Liver (tissue), 9 donors: Measurements from ENCODE around the gene SLC26A11. TPM values are rescaled to one million over a fixed set of nuclear protein-coding genes. Genes with fewer than 3 reads are reported as not detected.

Experiments
- DNase-seq: peaks from one replicate; pipeline ENCODE4 v3.0.0-alpha.2; 2017; ENCODE audit warnings: low spot score
- H3K27ac ChIP-seq, 2 donors: one replicate each; pipeline ENCODE4 v1.7.0; 2013; ENCODE audit warnings: inconsistent platforms in 2 of 2, low read length in 2 of 2, control low read depth in 1 of 2, low read depth in 1 of 2, mild to moderate bottlenecking in 1 of 2
- H3K27me3 ChIP-seq, 4 donors: one replicate each; pipeline versions ENCODE4 v1.6.1 to v1.7.0; 2013; ENCODE audit warnings: low read length in 3 of 4, inconsistent platforms in 1 of 4, mild to moderate bottlenecking in 1 of 4, moderate library complexity in 1 of 4; ENCODE audit not compliant: control insufficient read depth in 4 of 4, insufficient read depth in 4 of 4
- H3K36me3 ChIP-seq, 4 donors: one replicate each; pipeline versions ENCODE4 v1.6.1 to v1.7.0; 2013; ENCODE audit warnings: low read length in 3 of 4, mild to moderate bottlenecking in 3 of 4, low read depth in 1 of 4, moderate library complexity in 1 of 4; ENCODE audit not compliant: control insufficient read depth in 4 of 4, insufficient read depth in 3 of 4
- H3K4me1 ChIP-seq, 4 donors: one replicate each; pipeline versions ENCODE4 v1.6.1 to v1.7.0; 2013; ENCODE audit warnings: low read length in 3 of 4, mild to moderate bottlenecking in 3 of 4, moderate library complexity in 1 of 4; ENCODE audit not compliant: control insufficient read depth in 4 of 4, insufficient read depth in 4 of 4
- H3K4me3 ChIP-seq, 3 donors: one replicate each; pipeline versions ENCODE4 v1.6.1 to v1.7.0; 2013; ENCODE audit warnings: low read length in 3 of 3, control low read depth in 1 of 3, low read depth in 1 of 3, mild to moderate bottlenecking in 1 of 3
- H3K9ac ChIP-seq, 2 donors: one replicate each; pipeline ENCODE4 v1.7.0; 2013; ENCODE audit warnings: low read length in 2 of 2, mild to moderate bottlenecking in 2 of 2, moderate library complexity in 2 of 2, control low read depth in 1 of 2, low read depth in 1 of 2
- H3K9me3 ChIP-seq, 4 donors: one replicate each; pipeline versions ENCODE4 v1.6.1 to v1.7.0; 2013; ENCODE audit warnings: low read length in 3 of 4; ENCODE audit not compliant: control insufficient read depth in 4 of 4
- EGR1 ChIP-seq, 2 donors: IDR thresholded peaks; 2 replicates each; pipeline ENCODE4 v1.6.1; 2016 to 2018; ENCODE audit warnings: antibody characterized with exemption in 2 of 2, low read depth in 2 of 2
- FOXA1 ChIP-seq: IDR thresholded peaks from 2 replicates; pipeline ENCODE4 v1.6.1; 2016; ENCODE audit warnings: antibody characterized with exemption
- FOXA2 ChIP-seq: IDR thresholded peaks from 2 replicates; pipeline ENCODE4 v1.6.1; 2016; ENCODE audit warnings: antibody characterized with exemption
- GABPA ChIP-seq, 2 donors: IDR thresholded peaks in 1 of 2; conservative IDR thresholded peaks in 1 of 2; 2 replicates each; pipeline ENCODE4 v1.6.1; 2016; ENCODE audit warnings: antibody characterized with exemption in 2 of 2, mild to moderate bottlenecking in 1 of 2, moderate library complexity in 1 of 2
- HNF4A ChIP-seq, 2 donors: conservative IDR thresholded peaks; 2 replicates each; pipeline ENCODE4 v1.6.1; 2016; ENCODE audit warnings: antibody characterized with exemption in 2 of 2, mild to moderate bottlenecking in 2 of 2
- HNF4G ChIP-seq: IDR thresholded peaks from 2 replicates; pipeline ENCODE4 v1.6.1; 2016; ENCODE audit warnings: antibody characterized with exemption
- JUND ChIP-seq, 2 donors: IDR thresholded peaks; 2 replicates each; pipeline ENCODE4 v1.6.1; 2016; ENCODE audit warnings: antibody characterized with exemption in 2 of 2
- NR2F2 ChIP-seq: IDR thresholded peaks from 2 replicates; pipeline ENCODE4 v1.6.1; 2016; ENCODE audit warnings: antibody characterized with exemption
- RAD21 ChIP-seq, 2 donors: IDR thresholded peaks; 2 replicates each; pipeline ENCODE4 v1.6.1; 2016; ENCODE audit warnings: antibody characterized with exemption in 2 of 2, mild to moderate bottlenecking in 2 of 2
- RXRA ChIP-seq, 2 donors: IDR thresholded peaks; 2 replicates each; pipeline ENCODE4 v1.6.1; 2017 to 2018; ENCODE audit warnings: antibody characterized with exemption in 2 of 2, mild to moderate bottlenecking in 1 of 2
- TAF1 ChIP-seq: conservative IDR thresholded peaks from 2 replicates; pipeline ENCODE4 v1.6.1; 2016; ENCODE audit warnings: antibody characterized with exemption, mild to moderate bottlenecking
- YY1 ChIP-seq: IDR thresholded peaks from 2 replicates; pipeline ENCODE4 v1.6.1; 2016; ENCODE audit warnings: antibody characterized with exemption, mild to moderate bottlenecking
- WGBS: extraction: QIAGEN DNeasy Blood & Tissue Kit; methylation state at CpG from one replicate; pipeline ENCODE4 v1.1.7; 2013; 5-methylcytosine and 5-hydroxymethylcytosine counted together
- polyA plus RNA-seq, 2 donors: library from polyadenylated mRNA; stranded (reverse) in 1 of 2; unstranded in 1 of 2; fragments of 200-250 nt in 1 of 2; fragments of >200 nt in 1 of 2; fragmentation: Nextera tagmentation in 1 of 2; extraction: Ambion mirVana in 1 of 2; gene quantifications; one replicate each; pipeline versions ENCODE4 v1.2.1 to v1.2.3, GENCODE V29; 2013 to 2015
- total RNA-seq, 2 donors: library from RNA; depleted of rRNA; stranded (reverse); fragments of >200 nt; gene quantifications; one replicate each; pipeline ENCODE4 v1.2.3, GENCODE V29; 2014
- TF ChIP-seq, protein P1 (sequence below): IDR thresholded peaks from 2 replicates; pipeline ENCODE4 v1.6.1; 2016; ENCODE audit warnings: antibody characterized with exemption
- TF ChIP-seq, protein P2 (sequence below): IDR thresholded peaks from 2 replicates; pipeline ENCODE4 v1.6.1; 2016; ENCODE audit warnings: antibody characterized with exemption
- TF ChIP-seq, protein P3 (sequence below): IDR thresholded peaks from 2 replicates; pipeline ENCODE4 v1.6.1; 2016; ENCODE audit warnings: antibody characterized with exemption
- donor health status: healthy.
- donor health status: healthy.
- donor health status: healthy.
- donor health status: healthy.
- donor health status: healthy.

The SLC26A11 gene
- total and polyA plus RNA-seq, 4 donors: 3.3 to 8.2 (median 5.6) TPM

DNA sequence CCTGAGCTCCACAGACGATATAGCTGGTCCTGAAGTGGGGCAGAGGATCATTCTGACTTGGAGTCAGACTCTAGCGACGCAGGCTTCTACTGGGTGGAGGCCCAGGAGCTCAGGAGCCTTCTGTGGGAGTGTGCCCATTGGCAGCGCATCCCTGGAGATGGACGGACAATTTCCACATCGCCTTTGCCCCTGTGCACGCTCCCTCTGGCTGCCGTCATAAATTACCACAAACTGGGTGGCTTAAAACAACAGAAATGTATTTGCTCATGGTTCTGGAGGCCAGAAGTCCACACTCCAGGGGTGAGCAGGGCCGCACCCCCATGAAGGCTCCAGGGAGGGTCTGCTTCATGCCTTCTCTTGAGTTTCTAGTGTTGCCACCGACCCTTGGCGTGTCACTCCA, 43.5 kb upstream of the SLC26A11 start:
- Histone ChIP-seq H3K4me1 (no peaks in the 10 kb centered on the region), H3K9me3 (no peaks in the 10 kb centered on the region), H3K4me3 (no peak overlapping the region), H3K27me3 (no peaks in the 10 kb centered on the region), H3K9ac (no peak overlapping the region), H3K27ac (no peak overlapping the region), H3K36me3 (no peaks in the 10 kb centered on the region)
- DNase-seq: no peak
- TF ChIP-seq JUND (IDR thresholded peaks at IDR 0.05) (no peak), YY1 (no peak), RXRA (IDR thresholded peaks at IDR 0.05) (no peak), TAF1 (no peak), FOXA1 (no peak), HNF4G (no peak), NR2F2 (no peak), RAD21 (IDR thresholded peaks at IDR 0.05) (no peak), GABPA (IDR thresholded peaks at IDR 0.05 in 1 of 2, conservative IDR thresholded peaks at IDR 0.05 in 1 of 2) (no peak), HNF4A (conservative IDR thresholded peaks at IDR 0.05) (no peak)
- TF ChIP-seq, protein P1, sequence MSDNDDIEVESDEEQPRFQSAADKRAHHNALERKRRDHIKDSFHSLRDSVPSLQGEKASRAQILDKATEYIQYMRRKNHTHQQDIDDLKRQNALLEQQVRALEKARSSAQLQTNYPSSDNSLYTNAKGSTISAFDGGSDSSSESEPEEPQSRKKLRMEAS: no peak
- TF ChIP-seq, protein P2, sequence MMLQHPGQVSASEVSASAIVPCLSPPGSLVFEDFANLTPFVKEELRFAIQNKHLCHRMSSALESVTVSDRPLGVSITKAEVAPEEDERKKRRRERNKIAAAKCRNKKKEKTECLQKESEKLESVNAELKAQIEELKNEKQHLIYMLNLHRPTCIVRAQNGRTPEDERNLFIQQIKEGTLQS: no peak
- TF ChIP-seq, protein P3, sequence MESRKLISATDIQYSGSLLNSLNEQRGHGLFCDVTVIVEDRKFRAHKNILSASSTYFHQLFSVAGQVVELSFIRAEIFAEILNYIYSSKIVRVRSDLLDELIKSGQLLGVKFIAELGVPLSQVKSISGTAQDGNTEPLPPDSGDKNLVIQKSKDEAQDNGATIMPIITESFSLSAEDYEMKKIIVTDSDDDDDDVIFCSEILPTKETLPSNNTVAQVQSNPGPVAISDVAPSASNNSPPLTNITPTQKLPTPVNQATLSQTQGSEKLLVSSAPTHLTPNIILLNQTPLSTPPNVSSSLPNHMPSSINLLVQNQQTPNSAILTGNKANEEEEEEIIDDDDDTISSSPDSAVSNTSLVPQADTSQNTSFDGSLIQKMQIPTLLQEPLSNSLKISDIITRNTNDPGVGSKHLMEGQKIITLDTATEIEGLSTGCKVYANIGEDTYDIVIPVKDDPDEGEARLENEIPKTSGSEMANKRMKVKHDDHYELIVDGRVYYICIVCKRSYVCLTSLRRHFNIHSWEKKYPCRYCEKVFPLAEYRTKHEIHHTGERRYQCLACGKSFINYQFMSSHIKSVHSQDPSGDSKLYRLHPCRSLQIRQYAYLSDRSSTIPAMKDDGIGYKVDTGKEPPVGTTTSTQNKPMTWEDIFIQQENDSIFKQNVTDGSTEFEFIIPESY: no peak
- 77% methylated on average over 11 of the region's 11 CpGs for WGBS

DNA sequence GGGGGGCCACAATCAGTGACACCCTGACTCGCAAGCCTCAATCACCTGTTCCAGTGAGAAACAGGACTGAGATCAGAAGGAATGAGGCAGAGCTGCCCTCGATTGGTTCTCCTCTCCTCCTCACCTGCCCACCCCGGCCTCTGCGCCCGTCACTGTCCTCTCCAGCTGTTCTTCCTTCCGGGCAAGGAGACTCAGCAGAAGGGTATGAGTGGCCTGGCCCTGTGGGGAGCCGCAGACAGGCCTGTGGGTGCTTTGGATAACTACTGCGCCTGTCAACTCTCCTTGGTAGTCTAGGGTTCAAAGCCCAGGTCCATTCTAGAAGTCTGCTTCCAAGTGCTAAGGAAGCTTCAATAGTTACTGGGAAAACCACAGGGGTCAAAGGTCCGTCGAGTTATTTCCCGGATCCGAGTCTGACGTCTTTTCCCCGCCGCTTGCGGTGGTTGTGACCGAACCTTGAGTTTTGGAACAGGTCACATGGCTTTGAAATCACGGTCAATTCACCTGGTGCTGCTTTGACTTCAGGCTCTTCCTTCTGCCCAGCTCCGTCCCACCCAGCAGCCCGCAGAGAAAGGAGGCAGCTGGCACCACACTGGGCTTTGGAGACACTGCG, 42.1 kb upstream of the SLC26A11 start:
- 86% methylated on average over 21 of the region's 21 CpGs for WGBS
- no peak overlapping the region for H3K9ac ChIP-seq
- no peak for TF ChIP-seq EGR1 (IDR thresholded peaks at IDR 0.05; ENCODE audit: low read depth in 2 of 2)
- no peaks in the 10 kb centered on the region for H3K4me1 ChIP-seq
- no peaks in the 10 kb centered on the region for H3K9me3 ChIP-seq
- no peak overlapping the region for H3K4me3 ChIP-seq
- H3K36me3 ChIP-seq: no peaks in the 10 kb centered on the region
- no peak for DNase-seq
- no peak overlapping the region for H3K27ac ChIP-seq
- H3K27me3 ChIP-seq: no peaks in the 10 kb centered on the region

DNA sequence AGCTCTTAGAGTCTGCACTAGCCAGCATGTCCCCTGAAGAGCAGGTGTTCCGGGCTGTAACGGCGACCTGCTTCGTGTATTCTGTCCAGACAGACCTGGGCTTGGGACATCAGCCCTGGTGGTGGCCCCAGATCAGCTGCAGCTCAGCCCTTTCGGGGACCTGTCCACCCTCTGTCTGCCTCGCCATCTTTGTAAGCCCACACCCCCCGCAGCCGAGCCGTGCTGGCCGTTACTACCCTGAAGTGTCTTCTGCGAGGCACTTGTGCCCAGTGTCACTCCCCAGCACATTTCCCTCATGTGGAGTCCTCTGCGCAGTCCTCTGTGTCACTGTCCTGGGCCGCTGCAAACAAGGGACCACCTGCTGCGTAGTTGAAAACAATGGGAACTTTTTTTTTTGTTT, 40.0 kb upstream of the SLC26A11 start:
- DNase-seq: no peak
- WGBS: 85% methylated on average over 14 of the region's 14 CpGs
- no peak for TF ChIP-seq RXRA (IDR thresholded peaks at IDR 0.05)
- no peak for TF ChIP-seq FOXA1
- TF ChIP-seq HNF4G: no peak
- no peak for TF ChIP-seq EGR1 (IDR thresholded peaks at IDR 0.05; ENCODE audit: low read depth in 2 of 2)
- no peak for TF ChIP-seq NR2F2
- TF ChIP-seq TAF1: no peak
- TF ChIP-seq, protein P3: no peak
- TF ChIP-seq GABPA (IDR thresholded peaks at IDR 0.05 in 1 of 2, conservative IDR thresholded peaks at IDR 0.05 in 1 of 2): no peak
- no peak for TF ChIP-seq YY1
- no peak for TF ChIP-seq FOXA2
- TF ChIP-seq, protein P2: no peak
- no peak for TF ChIP-seq HNF4A (conservative IDR thresholded peaks at IDR 0.05)
- TF ChIP-seq, protein P1: no peak
- no peak overlapping the region for H3K27ac ChIP-seq
- no peak overlapping the region for H3K9ac ChIP-seq
- no peaks in the 10 kb centered on the region for H3K36me3 ChIP-seq
- no peaks in the 10 kb centered on the region for H3K27me3 ChIP-seq
- no peak overlapping the region for H3K4me3 ChIP-seq
- no peaks in the 10 kb centered on the region for H3K4me1 ChIP-seq
- H3K9me3 ChIP-seq: no peaks in the 10 kb centered on the region
